Fibroblast of skin of right quadriceps (primary cell): ENCODE data around the gene TSACC.
A peak's percentile ranks its signal among the peaks of the same experiment; 100 is the strongest.
"Not testable (repeated sequence)": the region's sequence is repeated elsewhere in the genome, so short reads cannot be mapped to it uniquely, and the experiment has no call there.

Source experiments
- DNase-seq: peaks from one replicate; pipeline ENCODE4 v3.0.0-alpha.2; 2013

Gene TSACC

GRCh38 chr1:156338180-156338976 lies at the start of gene TSACC, which contains the start of gene CCT3:
TSACC (plus strand) TSS chr1:156338526; CDS start chr1:156339758, 1,232 bp downstream.
CCT3 (minus strand) TSS chr1:156338292; CDS start chr1:156338184, 108 bp downstream.
- DNase-seq = peak; percentile 100

GRCh38 chr1:156289857-156290256 lies 48.5 kb upstream of the TSACC start:
- no peak for DNase-seq

- peak; percentile 66 for DNase-seq
Observed at GRCh38 chr1:156291226-156292061, 46.9 kb upstream of the TSACC start.

DNA sequence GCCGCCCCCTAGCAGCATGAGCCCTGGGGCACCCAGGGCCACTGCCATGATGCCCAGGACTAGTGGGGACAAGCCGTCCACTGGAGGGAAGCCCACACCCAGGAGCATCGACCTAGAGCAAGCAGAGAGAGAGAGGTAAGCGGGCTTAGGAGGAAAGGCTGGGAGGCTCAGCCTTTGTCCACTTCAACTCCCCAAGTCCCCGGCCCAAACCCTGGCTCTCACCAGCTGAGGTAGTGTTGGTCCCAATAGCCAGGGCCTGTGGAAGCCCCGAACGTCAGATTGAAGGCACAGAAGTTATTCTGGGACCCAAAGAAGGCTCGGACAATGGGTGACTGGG lies 45.3 kb upstream of the TSACC start:
- no peak for DNase-seq

GRCh38 chr1:156293895-156294294 lies 44.4 kb upstream of the TSACC start:
- no peak for DNase-seq

DNA sequence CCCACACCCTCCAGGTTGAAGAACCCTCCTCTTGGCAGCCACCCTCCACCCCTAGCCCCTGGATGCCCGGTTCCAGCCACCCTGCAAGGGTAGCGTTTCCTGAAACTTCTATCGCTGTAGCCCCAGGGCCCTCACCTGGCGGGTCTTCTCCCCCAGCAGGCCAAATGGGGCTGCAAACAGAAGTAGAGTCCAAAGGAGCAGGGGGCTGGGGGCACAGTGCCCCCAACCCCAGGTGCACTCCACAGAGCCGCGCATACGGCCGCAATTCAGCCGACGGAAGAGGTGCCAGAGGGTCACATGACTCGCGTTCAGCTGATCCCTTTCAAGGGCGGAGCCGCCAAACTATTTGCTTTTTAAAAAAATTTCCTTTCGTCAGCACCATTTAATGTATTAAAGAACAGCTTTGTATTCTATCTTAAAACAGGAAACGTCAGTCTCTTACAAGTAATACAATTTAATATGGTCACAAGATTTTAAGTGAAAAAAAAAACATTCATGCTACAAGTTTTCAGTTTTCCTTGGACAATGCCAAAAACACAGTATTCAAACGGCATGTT lies 42.9 kb upstream of the TSACC start, which contains the start of gene GLMP:
TSS of gene GLMP (minus strand) at position 289 of the 557 bp plus-strand sequence. CDS start at position 255, 34 bp downstream.
- peak; percentile 62 for DNase-seq

GRCh38 chr1:156298852-156299357 lies 39.4 kb upstream of the TSACC start, which contains the start of gene VHLL:
VHLL (minus strand) TSS chr1:156299307; CDS start chr1:156299189, 118 bp downstream.
- no peak for DNase-seq

DNA sequence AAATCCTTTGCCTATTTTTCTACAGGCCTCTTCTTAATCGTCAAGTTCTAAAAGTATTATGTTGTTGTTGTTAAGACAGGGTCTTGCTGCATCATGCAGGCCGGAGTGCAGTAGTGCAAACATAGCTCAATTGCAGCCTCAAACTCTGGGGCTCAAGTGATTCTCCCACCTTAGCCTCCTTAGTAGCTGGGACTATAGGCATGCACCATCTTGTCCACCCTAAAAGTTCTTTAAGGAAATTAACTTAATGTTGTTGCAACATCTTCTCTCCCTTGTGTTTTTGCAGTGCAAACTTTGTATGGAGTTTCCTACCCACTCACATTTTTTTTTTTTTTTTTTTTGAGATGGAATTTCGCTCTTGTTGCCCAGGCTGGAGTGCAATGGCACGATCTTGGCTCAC lies 35.1 kb upstream of the TSACC start:
- DNase-seq = no peak

DNA sequence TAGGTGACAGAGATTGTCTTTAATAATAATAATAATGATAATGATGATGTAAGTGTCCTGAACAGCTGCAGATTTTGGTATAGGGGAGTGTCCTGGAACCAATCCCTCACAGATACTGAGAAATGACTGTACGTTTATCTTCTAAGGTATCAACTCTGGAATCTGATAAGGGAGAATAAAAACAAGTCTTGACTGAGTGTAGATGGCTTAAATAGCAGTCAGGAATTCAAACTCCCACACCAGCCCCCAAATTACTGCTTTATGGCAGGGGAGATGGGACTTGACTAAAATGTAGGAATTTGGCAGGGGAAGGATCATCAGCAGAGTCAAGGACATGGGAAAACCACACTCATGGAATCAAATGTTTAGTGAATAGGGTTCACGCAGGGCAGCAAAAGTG lies 33.1 kb upstream of the TSACC start:
- no peak for DNase-seq

DNA sequence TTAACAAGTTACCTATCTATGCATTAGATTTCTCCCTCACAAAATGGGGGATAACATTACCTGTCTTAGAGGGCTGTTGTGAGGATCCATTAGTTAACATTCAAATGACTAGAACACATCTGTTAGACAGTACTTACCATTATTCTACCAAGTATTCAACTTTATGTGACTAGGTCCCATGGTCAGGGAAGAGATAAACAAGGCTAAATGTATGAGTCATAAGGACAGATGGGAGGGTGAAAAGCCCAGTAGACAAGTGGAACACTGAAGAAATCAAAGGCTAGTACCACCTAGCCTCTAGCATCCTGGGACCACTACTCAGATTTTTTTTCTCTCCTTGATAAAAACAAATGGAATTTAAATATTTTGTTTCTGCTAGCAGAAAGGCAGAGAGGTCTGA lies 30.2 kb upstream of the TSACC start:
- no peak for DNase-seq

GRCh38 chr1:156310962-156311361 lies 27.4 kb upstream of the TSACC start:
- no peak for DNase-seq

DNA sequence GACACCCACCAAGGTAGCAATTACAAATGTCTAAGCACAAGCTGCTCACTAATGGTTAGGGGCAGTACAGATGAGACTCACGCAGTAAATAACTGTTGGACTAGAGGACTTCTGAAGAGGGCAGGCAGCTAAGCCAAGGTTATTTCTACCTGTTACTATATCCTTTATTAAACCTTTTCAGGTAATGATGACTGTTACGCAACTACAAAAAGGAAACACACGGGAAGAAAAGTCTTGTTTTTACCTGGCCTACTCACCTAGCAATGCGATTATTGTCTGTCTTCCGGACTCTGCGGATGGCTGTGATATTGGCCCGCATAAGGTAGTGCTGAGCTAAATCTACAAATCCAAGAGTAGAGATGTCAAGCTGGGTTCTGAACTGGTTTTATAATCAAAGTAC lies 21.4 kb upstream of the TSACC start:
- no peak for DNase-seq

DNA sequence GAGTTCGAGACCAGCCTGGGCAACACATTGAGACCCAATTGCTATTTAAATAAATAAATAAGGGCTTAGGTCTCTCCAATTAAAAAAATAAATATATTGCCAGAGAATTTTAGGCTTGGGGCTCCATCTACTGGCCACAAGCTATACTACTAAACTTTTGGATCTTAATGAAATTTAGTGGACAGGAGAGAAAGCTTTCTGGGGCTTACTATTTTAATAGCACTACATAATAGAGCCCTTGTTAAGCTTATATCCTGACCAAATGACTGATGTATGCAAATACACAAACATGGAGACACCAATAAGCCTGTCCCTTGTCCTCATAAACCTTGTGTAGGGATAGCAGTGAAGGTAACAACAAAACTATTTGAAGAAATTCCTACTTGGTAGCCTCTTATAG lies 18.7 kb upstream of the TSACC start:
- peak; percentile 25 for DNase-seq

DNA sequence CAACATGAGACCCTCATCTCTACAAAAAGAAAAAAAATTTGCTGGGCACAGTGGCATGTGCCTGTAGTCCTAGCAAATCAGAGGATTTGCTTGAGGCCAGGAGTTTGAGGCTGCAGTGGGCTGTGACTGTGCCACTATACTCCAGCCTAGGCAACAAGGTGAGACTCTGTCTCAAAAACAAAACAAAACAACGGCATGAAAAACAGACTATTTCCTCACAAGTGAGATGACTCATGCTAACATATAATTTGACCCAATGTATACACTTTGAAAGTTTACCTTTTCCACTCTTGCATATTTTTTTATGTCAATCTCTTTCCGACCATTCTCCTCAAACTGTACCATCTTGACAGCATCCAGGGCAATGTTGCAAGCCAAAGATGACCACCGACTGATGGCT lies 17.8 kb upstream of the TSACC start:
- no peak for DNase-seq

DNA sequence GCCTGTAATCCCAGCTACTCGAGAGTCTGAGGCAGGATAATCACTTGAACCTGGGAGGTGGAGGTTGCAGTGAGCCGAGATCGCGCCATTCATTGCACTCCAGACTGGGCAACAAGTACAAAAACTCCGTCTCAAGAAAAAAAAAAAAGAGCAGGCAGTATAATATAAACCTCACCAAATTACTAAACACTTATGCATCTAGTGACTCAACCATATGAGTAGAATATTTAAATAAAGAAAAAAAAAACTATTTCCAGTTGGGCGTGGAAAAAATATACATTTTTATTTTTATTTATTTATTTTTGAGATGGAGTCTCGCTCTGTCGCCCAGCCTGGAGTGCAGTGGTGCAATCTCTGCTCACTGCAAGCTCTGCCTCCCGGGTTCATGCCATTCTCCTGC lies 15.1 kb upstream of the TSACC start:
- DNase-seq = peak; percentile 15

- no peak for DNase-seq
Observed at GRCh38 chr1:156336242-156336641, 2.1 kb upstream of the TSACC start.

DNA sequence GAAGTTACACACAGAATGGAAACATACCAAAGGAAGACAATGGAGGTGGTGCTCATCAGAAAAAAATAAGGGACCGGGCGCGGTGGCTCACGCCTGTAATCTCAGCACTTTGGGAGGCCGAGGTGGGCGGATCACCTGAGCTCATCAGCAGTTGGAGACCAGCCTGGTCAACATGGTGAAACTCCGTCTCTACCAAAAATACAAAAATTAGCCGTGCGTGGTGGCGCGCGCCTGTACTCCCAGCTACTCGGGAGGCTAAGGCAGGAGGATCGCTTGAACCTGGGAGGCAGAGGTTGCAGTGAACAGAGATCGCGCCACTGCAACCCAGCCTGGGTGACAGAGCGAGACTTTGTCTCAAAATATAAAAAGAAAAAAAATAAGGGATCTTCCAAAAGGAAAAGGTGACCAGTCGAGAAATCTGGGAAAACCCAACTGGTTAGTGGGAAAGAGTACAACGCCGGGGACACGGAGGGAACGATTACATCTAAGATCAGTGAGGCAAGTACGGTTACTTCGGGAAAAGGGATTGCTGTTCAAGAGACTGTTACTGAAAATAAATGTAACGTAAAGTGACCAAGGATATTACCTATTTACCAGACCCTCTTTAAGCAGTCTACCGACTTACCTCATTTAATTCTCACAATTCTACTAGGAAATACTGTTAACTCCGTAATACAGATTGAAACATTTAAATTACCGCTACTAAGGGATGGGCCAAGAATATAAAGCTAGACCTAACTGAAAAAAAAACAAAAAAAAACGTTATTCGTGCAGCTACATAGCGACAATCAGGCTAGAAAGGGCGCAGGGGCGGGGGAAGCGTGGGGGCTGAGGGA lies 1.1 kb upstream of the TSACC start:
- no peak for DNase-seq

DNA sequence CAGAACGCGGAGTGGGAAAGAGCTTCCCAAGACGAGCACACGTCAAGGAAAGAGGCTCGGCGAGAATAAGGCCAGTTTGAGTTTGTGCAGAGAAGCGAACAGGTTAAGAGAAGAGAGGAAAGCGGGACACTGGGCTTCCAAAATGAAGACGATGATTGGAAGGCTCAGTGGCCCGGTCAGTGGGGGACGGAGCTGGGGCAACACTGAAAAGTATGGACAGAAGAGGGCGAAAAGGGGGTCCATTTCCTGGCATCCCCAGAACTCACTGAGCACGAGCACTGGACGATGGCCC lies 492 bp upstream of the TSACC start:
- DNase-seq = no peak

DNA sequence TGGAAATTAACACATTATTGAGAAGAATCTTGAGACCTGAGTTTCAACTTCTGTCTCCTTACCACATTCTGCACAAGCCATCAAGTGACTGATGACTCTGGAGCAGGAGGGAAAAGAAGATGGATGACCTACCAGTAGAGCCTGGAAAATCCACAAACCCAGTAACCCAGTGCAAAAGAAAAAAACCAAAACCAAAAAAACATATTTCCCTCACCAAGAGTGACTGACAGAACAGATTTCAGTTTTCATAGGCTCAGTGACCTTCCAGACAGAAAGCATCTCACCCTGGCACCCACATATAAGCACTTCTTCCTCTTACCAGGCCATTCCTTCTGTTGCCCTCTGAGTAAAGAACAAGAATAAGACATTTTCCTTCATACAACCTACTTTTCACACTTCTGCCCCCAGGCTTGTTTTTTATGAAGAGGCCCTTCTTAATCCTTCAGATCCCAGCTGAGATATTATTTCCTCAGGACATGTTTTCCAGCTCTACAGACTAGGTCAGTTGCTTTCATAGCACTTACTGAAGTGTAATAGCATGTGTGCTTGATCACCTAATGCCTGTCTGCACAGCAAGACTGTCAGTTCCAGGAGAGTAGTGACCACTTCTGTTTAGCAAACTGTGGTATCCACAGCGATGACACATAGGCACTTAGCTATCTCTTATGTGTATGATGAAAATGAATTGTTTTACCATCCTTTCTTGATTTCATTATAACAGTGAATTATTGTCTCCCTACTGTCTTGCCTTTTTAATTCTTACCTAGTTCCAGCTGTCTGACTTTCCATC lies 4.0 kb downstream of the TSACC start:
- no peak for DNase-seq

DNA sequence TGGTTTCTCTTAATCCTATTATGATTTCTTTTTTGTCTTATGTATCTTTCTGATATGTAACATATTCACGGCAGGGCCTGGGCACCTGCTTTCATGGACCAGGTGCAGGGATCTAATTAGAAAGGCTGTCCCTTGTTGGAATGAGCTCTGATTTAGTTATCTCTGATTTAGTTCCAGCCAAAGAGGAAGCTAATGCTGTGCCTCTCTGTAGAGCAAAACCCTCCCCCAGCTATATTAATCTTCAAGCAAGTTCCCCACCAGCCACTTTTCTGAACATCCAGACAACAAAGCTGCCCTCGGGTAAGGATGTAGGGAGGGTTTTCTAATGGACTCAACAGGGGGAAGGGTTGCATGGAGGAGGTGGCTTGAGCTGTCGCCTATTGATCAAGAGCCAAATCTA lies 6.1 kb downstream of the TSACC start:
- DNase-seq = no peak

- DNase-seq = not testable (repeated sequence)
Observed at GRCh38 chr1:156346035-156346434, 7.7 kb downstream of the TSACC start.

GRCh38 chr1:156346636-156347035 lies 8.3 kb downstream of the TSACC start:
- peak; percentile 67 for DNase-seq
